Gastrocnemius medialis (tissue), 4 donors: Measurements from ENCODE around the gene SEMA7A. TPM values are rescaled to one million over a fixed set of nuclear protein-coding genes. Genes with fewer than 3 reads are reported as not detected.

Source experiments
- ATAC-seq, 2 donors: fragments of 150-250 bp; one replicate each; pipeline ENCODE4 v1.9.1; 2016
- DNase-seq, 2 donors: peaks; one replicate each; pipeline ENCODE4 v3.0.0-alpha.2; 2019
- H3K27ac ChIP-seq, 4 donors: fragments of 200-600 bp; sonication (generic); 1 replicate in 1 of 4; 2 replicates in 3 of 4; pipeline ENCODE4 v1.5.1; 2016 to 2018; ENCODE audit warnings: mild to moderate bottlenecking in 2 of 4, moderate library complexity in 1 of 4
- H3K27me3 ChIP-seq, 3 donors: fragments of 200-600 bp; sonication (generic) in 2 of 3; 1 replicate in 1 of 3; 2 replicates in 2 of 3; pipeline versions ENCODE4 v1.5.1 to v1.6.0; 2016 to 2019; ENCODE audit warnings: mild to moderate bottlenecking in 1 of 3, moderate library complexity in 1 of 3
- H3K36me3 ChIP-seq, 2 donors: fragments of 200-600 bp; sonication (generic) in 1 of 2; one replicate each; pipeline ENCODE4 v1.5.1; 2017 to 2018
- H3K4me1 ChIP-seq, 2 donors: fragments of 200-600 bp; sonication (generic) in 1 of 2; one replicate each; pipeline ENCODE4 v1.5.1; 2016 to 2017; ENCODE audit warnings: mild to moderate bottlenecking in 2 of 2
- H3K4me3 ChIP-seq, 4 donors: fragments of 200-600 bp; sonication (generic) in 3 of 4; 1 replicate in 1 of 4; 2 replicates in 3 of 4; pipeline ENCODE4 v1.5.1; 2016 to 2019; ENCODE audit warnings: mild to moderate bottlenecking in 2 of 4
- H3K9me3 ChIP-seq, 3 donors: fragments of 200-600 bp; sonication (generic) in 2 of 3; 1 replicate in 1 of 3; 2 replicates in 2 of 3; pipeline ENCODE4 v1.5.1; 2016 to 2019
- CTCF ChIP-seq, 5 experiments: fragments of 450-650 bp in 3 of 5; fragments of 200-600 bp in 2 of 5; sonication (generic) in 2 of 5; IDR thresholded peaks in 4 of 5; conservative IDR thresholded peaks in 1 of 5; 1 replicate in 4 of 5; 2 replicates in 1 of 5; pipeline ENCODE4 v1.5.1; 2016 to 2019; ENCODE audit warnings: antibody characterized with exemption in 5 of 5, mild to moderate bottlenecking in 3 of 5, moderate library complexity in 3 of 5
- POLR2A ChIP-seq, 2 donors: fragments of 450-650 bp; IDR thresholded peaks; one replicate each; pipeline ENCODE4 v1.6.1; 2017; ENCODE audit warnings: antibody characterized with exemption in 2 of 2, mild to moderate bottlenecking in 2 of 2, moderate library complexity in 2 of 2
- in situ Hi-C, 4 donors: fragments of 200-750 bp; cut with MboI; loops; one replicate each; pipeline versions ENCODE4 v1.15.0 to v1.8.0; 2017; ENCODE audit warnings: low sequenced_read_pairs in 4 of 4
- intact Hi-C: fragments of 100-400 bp; cut with DNase I; formaldehyde crosslinking; loops from one replicate; pipeline ENCODE4 v1.15.1; 2023; ENCODE audit warnings: low total_unique reads
- total RNA-seq, 4 donors: library from RNA; depleted of rRNA; stranded (reverse); fragments of >200 nt; gene quantifications; one replicate each; pipeline versions ENCODE4 v1.1.0 to v1.2.3, GENCODE V29; 2016

Gene SEMA7A
- total RNA-seq, 4 donors from 2014 or later = 0.51 to 2.7 (median 2.4) TPM

GRCh38 chr15:74386496-74387140 is 47.1 kb downstream of the SEMA7A start:
- H3K4me1 ChIP-seq = peaks cover 12 to 13% of the 10 kb centered on the region in 2 donors
- intact Hi-C loops = no loop called here
- DNase-seq (no peak), ATAC-seq (no peak)
- H3K4me3 ChIP-seq = no peak overlapping the region
- in situ Hi-C loops = loop anchor here in 3 of 4 donors (5.0 to 25.0 kb wide), 2 partner anchors 51 to 376 kb away; no protein-coding TSS in a partner anchor
- no peak for TF ChIP-seq CTCF (IDR thresholded peaks at IDR 0.05 in 4 of 5, conservative IDR thresholded peaks at IDR 0.05 in 1 of 5)
- no peak for TF ChIP-seq POLR2A (IDR thresholded peaks at IDR 0.05)
- no peaks in the 10 kb centered on the region for H3K36me3 ChIP-seq
- H3K9me3 ChIP-seq = no peaks in the 10 kb centered on the region
- no peaks in the 10 kb centered on the region for H3K27me3 ChIP-seq
- H3K27ac ChIP-seq = no peak overlapping the region

GRCh38 chr15:74385733-74386132 is 48.0 kb downstream of the SEMA7A start:
- no peak for DNase-seq
- peaks cover 12 to 13% of the 10 kb centered on the region in 2 donors for H3K4me1 ChIP-seq
- peak in 1 of 2 donors; percentile 17 for ATAC-seq

GRCh38 chr15:74384881-74385643 is 48.7 kb downstream of the SEMA7A start:
- in situ Hi-C loops (loop anchor here (5.0 to 25.0 kb wide), 5 partner anchors 52 to 377 kb away; no protein-coding TSS in a partner anchor), intact Hi-C loops (no loop called here)
- DNase-seq = no peak
- no peaks in the 10 kb centered on the region for H3K36me3 ChIP-seq
- H3K4me3 ChIP-seq = no peak overlapping the region
- ATAC-seq = no peak
- peaks cover 12 to 13% of the 10 kb centered on the region in 2 donors for H3K4me1 ChIP-seq
- TF ChIP-seq POLR2A (IDR thresholded peaks at IDR 0.05) = no peak
- TF ChIP-seq CTCF (IDR thresholded peaks at IDR 0.05 in 4 of 5, conservative IDR thresholded peaks at IDR 0.05 in 1 of 5) = no peak
- peak overlapping the region in 3 of 4 donors; percentile 19 to 54 (median 34) for H3K27ac ChIP-seq
- H3K27me3 ChIP-seq = no peaks in the 10 kb centered on the region
- no peaks in the 10 kb centered on the region for H3K9me3 ChIP-seq

More at GRCh38 chr15:74385733-74386132, 48.0 kb downstream of the SEMA7A start:
- Histone ChIP-seq H3K27ac (peak overlapping the region in 2 of 4 donors; percentile 19 to 34), H3K4me3 (no peak overlapping the region), H3K36me3 (no peaks in the 10 kb centered on the region), H3K9me3 (no peaks in the 10 kb centered on the region), H3K27me3 (no peaks in the 10 kb centered on the region)
- TF ChIP-seq POLR2A (IDR thresholded peaks at IDR 0.05) = no peak
- TF ChIP-seq CTCF (IDR thresholded peaks at IDR 0.05 in 4 of 5, conservative IDR thresholded peaks at IDR 0.05 in 1 of 5) = no peak
- intact Hi-C loops (no loop called here), in situ Hi-C loops (loop anchor here in 3 of 4 donors (5.0 to 25.0 kb wide), 2 partner anchors 52 to 377 kb away; no protein-coding TSS in a partner anchor)

GRCh38 chr15:74384566-74384880 is 49.2 kb downstream of the SEMA7A start:
- in situ Hi-C loops (loop anchor here (5.0 to 25.0 kb wide), 5 partner anchors 53 to 378 kb away; no protein-coding TSS in a partner anchor), intact Hi-C loops (no loop called here)
- no peak overlapping the region for H3K4me3 ChIP-seq
- H3K36me3 ChIP-seq = no peaks in the 10 kb centered on the region
- H3K27me3 ChIP-seq = no peaks in the 10 kb centered on the region
- H3K4me1 ChIP-seq = peaks cover 12 to 13% of the 10 kb centered on the region in 2 donors
- no peak overlapping the region for H3K27ac ChIP-seq
- TF ChIP-seq POLR2A (IDR thresholded peaks at IDR 0.05) (no peak), CTCF (IDR thresholded peaks at IDR 0.05 in 4 of 5, conservative IDR thresholded peaks at IDR 0.05 in 1 of 5) (no peak)
- no peak for ATAC-seq
- H3K9me3 ChIP-seq = no peaks in the 10 kb centered on the region
- DNase-seq = no peak
